Measurements from ENCODE around the gene PIP5KL1.

- no peak for TF ChIP-seq CTCF (IDR thresholded peaks at IDR 0.05; ENCODE audit: insufficient read depth, low read length, poor library complexity, severe bottlenecking)
- no peak for TF ChIP-seq EZH2phosphoT487 (conservative IDR thresholded peaks at IDR 0.05; ENCODE audit: low read length)
Measured at GRCh38 chr9:127927988-127928675, 2.4 kb downstream of the PIP5KL1 start.
